HCT116 (cell line): ENCODE measurements around the gene CUEDC2.
A peak's percentile ranks its signal among the peaks of the same experiment; 100 is the strongest.

Experiments
- CEBPB ChIP-seq: IDR thresholded peaks from 2 replicates; pipeline ENCODE4 v1.6.1; 2012; ENCODE audit warnings: low read depth
- CTCF ChIP-seq, 3 experiments: fragments of 200-600 bp in 1 of 3; sonication (generic) in 1 of 3; IDR thresholded peaks in 2 of 3; conservative IDR thresholded peaks in 1 of 3; 2 replicates each; pipeline ENCODE4 v1.5.1; 2012 to 2017; ENCODE audit warnings: low read depth in 2 of 3, low read length in 2 of 3, antibody characterized with exemption in 1 of 3, borderline replicate concordance in 1 of 3, control low read depth in 1 of 3, mild to moderate bottlenecking in 1 of 3, mixed read lengths in 1 of 3, mixed run types in 1 of 3, moderate library complexity in 1 of 3; ENCODE audit not compliant: insufficient read depth in 1 of 3
- EGR1 ChIP-seq: IDR thresholded peaks from 2 replicates; pipeline ENCODE4 v1.6.1; 2012; ENCODE audit warnings: low read depth
- ELF1 ChIP-seq: IDR thresholded peaks from 2 replicates; pipeline ENCODE4 v1.6.1; 2012; ENCODE audit warnings: low read depth, borderline replicate concordance
- EZH2phosphoT487 ChIP-seq: fragments of 200-600 bp; IDR thresholded peaks from 2 replicates; pipeline ENCODE4 v1.6.1; 2018; ENCODE audit warnings: antibody characterized with exemption, borderline replicate concordance
- FOSL1 ChIP-seq: IDR thresholded peaks from 2 replicates; pipeline ENCODE4 v1.6.1; 2012; ENCODE audit warnings: low read depth
- JUND ChIP-seq: IDR thresholded peaks from 2 replicates; pipeline ENCODE4 v1.6.1; 2012
- MAX ChIP-seq: IDR thresholded peaks from 2 replicates; pipeline ENCODE4 v1.6.1; 2012
- POLR2A ChIP-seq: IDR thresholded peaks from 2 replicates; pipeline ENCODE4 v1.7.0; 2011; ENCODE audit warnings: borderline replicate concordance; ENCODE audit not compliant: insufficient read depth, insufficient read length; ENCODE audit errors: extremely low read depth
- POLR2AphosphoS5 ChIP-seq: IDR thresholded peaks from 2 replicates; pipeline ENCODE4 v1.6.1; 2011; ENCODE audit warnings: mild to moderate bottlenecking, low read depth, low read length, moderate library complexity
- SRF ChIP-seq: IDR thresholded peaks from 2 replicates; pipeline ENCODE4 v1.6.1; 2012; ENCODE audit warnings: low read depth
- YY1 ChIP-seq: IDR thresholded peaks from 2 replicates; pipeline ENCODE4 v1.6.1; 2011; ENCODE audit warnings: low read length, low read depth, moderate library complexity, mild to moderate bottlenecking; ENCODE audit not compliant: insufficient replicate concordance; ENCODE audit errors: extremely low read depth
- ZBTB33 ChIP-seq: IDR thresholded peaks from 2 replicates; pipeline ENCODE4 v1.6.1; 2011; ENCODE audit warnings: mild to moderate bottlenecking, low read length, moderate library complexity; ENCODE audit not compliant: insufficient replicate concordance; ENCODE audit errors: extremely low read depth

GRCh38 chr10:102399217-102400021, 33.0 kb downstream of the CUEDC2 start:
- TF ChIP-seq CTCF (IDR thresholded peaks at IDR 0.05 in 2 of 3, conservative IDR thresholded peaks at IDR 0.05 in 1 of 3; ENCODE audit: borderline replicate concordance in 1 of 3, insufficient read depth in 1 of 3, low read depth in 2 of 3, low read length in 2 of 3) (peak in 2 of 3 experiments; percentile 97 to 99; a peak in 4 of 6 replicates), ELF1 (no peak), ZBTB33 (peak; percentile 58), EGR1 (no peak), SRF (no peak), FOSL1 (no peak), POLR2A (peak; percentile 67), CEBPB (no peak), POLR2AphosphoS5 (peak; percentile 91), YY1 (no peak), JUND (no peak), MAX (no peak), EZH2phosphoT487 (no peak)
